SU-DHL-6 (cell line): Measurements from ENCODE around the gene GDF7.

Experiments used
- H2AFZ ChIP-seq: fragments of 200-600 bp; sonication (generic); 2 replicates; pipeline ENCODE4 v1.6.1; 2014; ENCODE audit warnings: low read depth, mild to moderate bottlenecking, moderate library complexity, mixed read lengths, antibody characterized with exemption, low read length; ENCODE audit not compliant: severe bottlenecking
- H3F3A ChIP-seq: fragments of 200-600 bp; shearing (Covaris generic); 2 replicates; pipeline ENCODE4 v1.6.0; 2016; ENCODE audit warnings: antibody characterized with exemption, mild to moderate bottlenecking; ENCODE audit not compliant: insufficient read depth
- H3K27ac ChIP-seq: fragments of 200-600 bp; sonication (generic); 2 replicates; pipeline ENCODE4 v1.5.1; 2016; ENCODE audit warnings: low read depth, mild to moderate bottlenecking, low read length, moderate library complexity, mixed read lengths
- H3K27me3 ChIP-seq: fragments of 200-600 bp; sonication (generic), shearing (Covaris generic); 2 replicates; pipeline ENCODE4 v1.6.0; 2014; ENCODE audit warnings: mild to moderate bottlenecking, low read length
- H3K36me3 ChIP-seq: fragments of 200-600 bp; sonication (generic); 2 replicates; pipeline ENCODE4 v1.6.1; 2014; ENCODE audit warnings: mild to moderate bottlenecking, low read length, mixed read lengths
- H3K4me2 ChIP-seq: fragments of 300-600, 200-600 bp; shearing (Covaris generic), sonication (generic); 2 replicates; pipeline ENCODE4 v1.6.0; 2014; ENCODE audit warnings: low read length, low read depth, mild to moderate bottlenecking; ENCODE audit not compliant: poor library complexity, severe bottlenecking
- H3K4me3 ChIP-seq: fragments of 200-600 bp; sonication (generic); 2 replicates; pipeline ENCODE4 v1.5.1; 2014; ENCODE audit warnings: antibody characterized with exemption, low read length, mild to moderate bottlenecking, mixed read lengths; ENCODE audit not compliant: insufficient read depth, poor library complexity, severe bottlenecking
- H3K79me2 ChIP-seq: fragments of 200-600 bp; sonication (generic); 2 replicates; pipeline ENCODE4 v1.6.1; 2014; ENCODE audit warnings: mild to moderate bottlenecking, low read length, moderate library complexity; ENCODE audit not compliant: insufficient read depth
- H3K9ac ChIP-seq: fragments of 200-600 bp; sonication (generic); 2 replicates; pipeline ENCODE4 v1.7.0; 2014; ENCODE audit warnings: mild to moderate bottlenecking, low read length
- H3K9me2 ChIP-seq: fragments of 200-600 bp; sonication (generic); replicated peaks from 2 replicates; pipeline ENCODE4 v1.6.1; 2014; ENCODE audit warnings: low read length; ENCODE audit not compliant: insufficient read depth
- H3K9me3 ChIP-seq: fragments of 200-600 bp; sonication (generic); 2 replicates; pipeline ENCODE4 v1.6.1; 2014; ENCODE audit warnings: low read length, mixed read lengths; ENCODE audit not compliant: insufficient read depth
- H4K20me1 ChIP-seq: fragments of 200-600 bp; sonication (generic); 2 replicates; pipeline ENCODE4 v1.6.1; 2014; ENCODE audit warnings: low read depth, mild to moderate bottlenecking, antibody characterized with exemption, low read length, moderate library complexity, mixed read lengths
- CTCF ChIP-seq: fragments of 200-600 bp; sonication (generic); IDR thresholded peaks from one replicate; pipeline ENCODE4 v1.5.1; 2017; ENCODE audit warnings: antibody characterized with exemption, mild to moderate bottlenecking, low read length, moderate library complexity; ENCODE audit not compliant: insufficient read depth, poor library complexity, severe bottlenecking
- EZH2phosphoT487 ChIP-seq: fragments of 200-600 bp; sonication (generic), shearing (Covaris generic); conservative IDR thresholded peaks from 2 replicates; pipeline ENCODE4 v1.6.1; 2018; ENCODE audit warnings: mild to moderate bottlenecking, antibody characterized with exemption, low read length, moderate library complexity, mixed read lengths

Gene GDF7

GRCh38 chr2:20647738-20648137, 19.2 kb upstream of the GDF7 start:
- H4K20me1 ChIP-seq: no peaks in the 10 kb centered on the region
- no peak overlapping the region for H3K27ac ChIP-seq
- no peaks in the 10 kb centered on the region for H3K27me3 ChIP-seq
- H3K4me2 ChIP-seq: no peak overlapping the region
- no peak overlapping the region for H3K9ac ChIP-seq
- H3K9me3 ChIP-seq: no peaks in the 10 kb centered on the region
- H3K36me3 ChIP-seq: no peaks in the 10 kb centered on the region
- no peaks in the 10 kb centered on the region for H3K79me2 ChIP-seq
- no peak overlapping the region for H2AFZ ChIP-seq
- no peak overlapping the region for H3K4me3 ChIP-seq
- H3K9me2 ChIP-seq: no peaks in the 10 kb centered on the region
- TF ChIP-seq EZH2phosphoT487 (no peak), CTCF (no peak)
- H3F3A ChIP-seq: no peaks in the 10 kb centered on the region

- no peaks in the 10 kb centered on the region for H4K20me1 ChIP-seq
- no peaks in the 10 kb centered on the region for H3K27me3 ChIP-seq
- H3K79me2 ChIP-seq: no peaks in the 10 kb centered on the region
- no peaks in the 10 kb centered on the region for H3K9me3 ChIP-seq
- H3K9ac ChIP-seq: no peak overlapping the region
- no peak for TF ChIP-seq CTCF
- TF ChIP-seq EZH2phosphoT487: no peak
- no peak overlapping the region for H3K4me3 ChIP-seq
- H3K36me3 ChIP-seq: no peaks in the 10 kb centered on the region
- H3K4me2 ChIP-seq: no peak overlapping the region
- no peaks in the 10 kb centered on the region for H3K9me2 ChIP-seq
- H2AFZ ChIP-seq: no peak overlapping the region
- H3K27ac ChIP-seq: no peak overlapping the region
- no peaks in the 10 kb centered on the region for H3F3A ChIP-seq
These were observed 18.7 kb upstream of the GDF7 start for GRCh38 chr2:20648206-20648605.

GRCh38 chr2:20648831-20649230, 18.1 kb upstream of the GDF7 start:
- H3K9ac ChIP-seq: no peak overlapping the region
- no peaks in the 10 kb centered on the region for H3K79me2 ChIP-seq
- H2AFZ ChIP-seq: no peak overlapping the region
- no peaks in the 10 kb centered on the region for H3K27me3 ChIP-seq
- TF ChIP-seq EZH2phosphoT487: no peak
- TF ChIP-seq CTCF: no peak
- H3K9me3 ChIP-seq: no peaks in the 10 kb centered on the region
- no peak overlapping the region for H3K4me3 ChIP-seq
- no peaks in the 10 kb centered on the region for H4K20me1 ChIP-seq
- H3K4me2 ChIP-seq: no peak overlapping the region
- no peaks in the 10 kb centered on the region for H3K36me3 ChIP-seq
- no peak overlapping the region for H3K27ac ChIP-seq
- no peaks in the 10 kb centered on the region for H3K9me2 ChIP-seq
- H3F3A ChIP-seq: no peaks in the 10 kb centered on the region

- TF ChIP-seq EZH2phosphoT487: no peak
- no peak for TF ChIP-seq CTCF
- Histone ChIP-seq H2AFZ (no peak overlapping the region), H3K27me3 (no peaks in the 10 kb centered on the region), H3K9ac (no peak overlapping the region), H3K9me2 (no peaks in the 10 kb centered on the region), H3K4me3 (no peak overlapping the region), H3K27ac (no peak overlapping the region), H3K36me3 (no peaks in the 10 kb centered on the region), H3K4me2 (no peak overlapping the region), H3K9me3 (no peaks in the 10 kb centered on the region), H4K20me1 (no peaks in the 10 kb centered on the region), H3K79me2 (no peaks in the 10 kb centered on the region), H3F3A (no peaks in the 10 kb centered on the region)
These were observed 17.4 kb upstream of the GDF7 start for GRCh38 chr2:20649576-20649975.
